ENCODE data around the gene AHNAK.

Gene AHNAK

DNA sequence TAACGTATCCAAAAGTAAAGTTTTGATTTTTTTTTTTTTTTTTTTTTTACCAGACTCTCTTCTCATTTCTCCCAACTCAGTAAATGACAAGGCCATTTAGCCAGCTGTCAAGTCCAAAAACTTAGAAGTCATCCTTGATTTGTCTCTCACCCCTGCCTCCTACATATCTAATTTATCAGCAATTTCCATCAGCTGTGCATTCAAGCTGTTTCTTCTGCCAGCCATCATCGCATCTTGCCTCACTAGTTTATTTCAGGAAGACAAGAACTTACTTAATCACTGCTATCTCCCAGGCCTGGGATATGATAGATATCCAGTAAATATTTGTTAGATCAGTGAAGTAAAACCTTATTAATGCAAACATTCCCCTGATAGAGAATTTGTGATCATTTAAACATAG, 80.2 kb downstream of the AHNAK start:
- no peak overlapping the region for H3K4me3 ChIP-seq (replicated peaks; ENCODE audit: low read depth, low read length)
- no peak for DNase-seq (ENCODE audit: low read depth)
- TF ChIP-seq, protein P1, sequence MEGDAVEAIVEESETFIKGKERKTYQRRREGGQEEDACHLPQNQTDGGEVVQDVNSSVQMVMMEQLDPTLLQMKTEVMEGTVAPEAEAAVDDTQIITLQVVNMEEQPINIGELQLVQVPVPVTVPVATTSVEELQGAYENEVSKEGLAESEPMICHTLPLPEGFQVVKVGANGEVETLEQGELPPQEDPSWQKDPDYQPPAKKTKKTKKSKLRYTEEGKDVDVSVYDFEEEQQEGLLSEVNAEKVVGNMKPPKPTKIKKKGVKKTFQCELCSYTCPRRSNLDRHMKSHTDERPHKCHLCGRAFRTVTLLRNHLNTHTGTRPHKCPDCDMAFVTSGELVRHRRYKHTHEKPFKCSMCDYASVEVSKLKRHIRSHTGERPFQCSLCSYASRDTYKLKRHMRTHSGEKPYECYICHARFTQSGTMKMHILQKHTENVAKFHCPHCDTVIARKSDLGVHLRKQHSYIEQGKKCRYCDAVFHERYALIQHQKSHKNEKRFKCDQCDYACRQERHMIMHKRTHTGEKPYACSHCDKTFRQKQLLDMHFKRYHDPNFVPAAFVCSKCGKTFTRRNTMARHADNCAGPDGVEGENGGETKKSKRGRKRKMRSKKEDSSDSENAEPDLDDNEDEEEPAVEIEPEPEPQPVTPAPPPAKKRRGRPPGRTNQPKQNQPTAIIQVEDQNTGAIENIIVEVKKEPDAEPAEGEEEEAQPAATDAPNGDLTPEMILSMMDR (IDR thresholded peaks at IDR 0.05; ENCODE audit: low read length, missing control alignments), result no peak

DNA sequence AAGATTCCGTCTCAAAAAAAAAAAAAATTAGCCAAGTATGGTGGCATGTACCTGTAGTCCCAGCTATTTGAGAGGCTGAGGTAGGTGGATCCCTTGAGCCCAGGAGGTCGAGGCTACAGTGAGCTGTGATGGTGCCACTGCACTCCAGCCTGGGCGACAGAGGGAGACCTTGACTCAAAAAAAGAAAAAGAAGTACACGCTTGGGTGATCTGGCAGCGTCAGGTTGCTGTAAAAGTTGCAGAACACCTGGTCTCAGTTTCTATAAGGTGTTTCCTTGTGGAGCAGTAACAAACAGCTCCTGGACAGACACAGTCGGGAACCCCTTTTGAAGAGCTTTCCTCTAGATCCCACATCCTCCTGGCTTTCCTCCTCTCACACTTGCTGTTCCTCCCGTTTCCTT, 82.0 kb downstream of the AHNAK start:
- TF ChIP-seq, protein P1 (IDR thresholded peaks at IDR 0.05; ENCODE audit: low read length, missing control alignments), result no peak
- H3K4me3 ChIP-seq (replicated peaks; ENCODE audit: low read depth, low read length), result no peak overlapping the region
- DNase-seq (ENCODE audit: low read depth), result no peak

DNA sequence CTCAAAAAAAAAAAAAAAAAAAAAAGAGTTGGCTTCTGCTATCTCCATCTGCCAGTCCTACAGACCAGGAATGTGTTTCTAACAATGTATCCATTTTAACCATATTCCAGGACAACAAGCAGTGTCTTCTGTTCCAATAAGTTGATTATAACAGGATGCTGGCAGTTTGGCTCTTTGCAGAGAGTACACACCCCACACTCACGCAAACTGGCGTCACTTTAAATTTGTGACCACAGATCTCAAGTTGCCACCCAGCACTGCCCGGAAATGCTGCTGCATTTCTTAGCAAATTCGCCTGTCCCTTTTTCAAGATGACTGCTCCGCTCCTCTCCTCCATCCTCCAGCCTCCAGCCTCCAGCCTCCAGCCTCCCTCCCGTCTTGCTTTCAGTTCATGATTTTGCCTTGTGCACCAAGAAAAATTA, 83.5 kb downstream of the AHNAK start:
- no peak overlapping the region for H3K4me3 ChIP-seq (replicated peaks; ENCODE audit: low read depth, low read length)
- no peak for DNase-seq (ENCODE audit: low read depth)
- TF ChIP-seq, protein P1 (IDR thresholded peaks at IDR 0.05; ENCODE audit: low read length, missing control alignments), result no peak

DNA sequence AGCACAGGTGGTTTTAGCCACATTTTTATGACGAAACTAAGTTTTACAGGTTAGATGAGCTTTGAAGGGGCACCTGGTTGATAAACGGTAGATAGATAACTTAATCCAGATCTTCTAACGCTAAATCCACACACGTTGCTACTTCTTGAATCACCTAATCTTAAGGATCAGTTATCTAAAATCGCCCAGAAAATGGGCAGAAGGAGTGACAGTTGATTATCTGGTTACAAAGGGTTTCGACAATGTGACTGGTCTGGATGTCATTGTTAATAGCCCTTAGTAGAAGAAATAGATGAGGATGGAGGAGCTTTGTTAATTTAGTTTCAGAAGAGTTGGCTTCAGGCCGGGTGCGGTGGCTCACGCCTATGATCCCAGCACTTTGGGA, 84.1 kb downstream of the AHNAK start:
- no peak overlapping the region for H3K4me3 ChIP-seq (replicated peaks; ENCODE audit: low read depth, low read length)
- TF ChIP-seq, protein P1 (IDR thresholded peaks at IDR 0.05; ENCODE audit: low read length, missing control alignments), result no peak
- no peak for DNase-seq (ENCODE audit: low read depth)

DNA sequence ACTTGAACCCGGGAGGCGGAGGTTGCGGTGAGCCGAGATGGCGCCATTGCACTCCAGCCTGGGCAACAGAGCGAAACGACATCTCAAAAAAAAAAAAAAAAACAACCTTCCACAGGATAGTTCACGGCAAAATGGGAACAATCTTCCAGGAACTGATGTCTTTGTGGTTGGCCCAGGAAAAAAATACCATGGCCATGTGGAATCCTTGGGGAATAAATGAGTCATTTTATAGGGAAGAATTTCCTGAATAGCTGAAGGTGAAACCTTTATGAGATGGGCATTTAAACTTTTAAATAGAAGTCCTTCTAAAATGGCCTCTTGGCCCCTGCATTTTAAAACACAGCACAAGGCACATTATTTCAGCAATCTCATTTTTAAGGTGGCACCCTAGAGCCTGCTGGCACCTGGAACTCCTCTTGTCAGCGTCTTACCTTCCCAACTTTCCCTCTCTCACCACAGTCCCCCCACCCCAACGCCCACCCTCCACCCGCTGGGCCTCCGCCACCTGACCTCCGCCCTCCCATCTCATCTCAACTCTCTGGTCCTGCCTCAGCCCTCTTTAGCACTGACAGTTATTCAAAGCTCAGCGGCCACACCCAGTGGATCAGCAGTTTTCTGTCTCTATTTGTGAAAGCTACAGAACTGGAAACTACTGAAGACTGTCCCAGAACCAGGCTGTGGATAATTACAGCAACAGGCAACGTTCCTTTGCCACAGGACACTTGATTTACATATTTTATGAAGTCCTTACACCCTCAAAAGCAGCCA, 84.7 kb downstream of the AHNAK start:
- TF ChIP-seq, protein P1 (IDR thresholded peaks at IDR 0.05; ENCODE audit: low read length, missing control alignments), result no peak
- no peak overlapping the region for H3K4me3 ChIP-seq (replicated peaks; ENCODE audit: low read depth, low read length)
- peak; percentile 61 for DNase-seq (ENCODE audit: low read depth)

DNA sequence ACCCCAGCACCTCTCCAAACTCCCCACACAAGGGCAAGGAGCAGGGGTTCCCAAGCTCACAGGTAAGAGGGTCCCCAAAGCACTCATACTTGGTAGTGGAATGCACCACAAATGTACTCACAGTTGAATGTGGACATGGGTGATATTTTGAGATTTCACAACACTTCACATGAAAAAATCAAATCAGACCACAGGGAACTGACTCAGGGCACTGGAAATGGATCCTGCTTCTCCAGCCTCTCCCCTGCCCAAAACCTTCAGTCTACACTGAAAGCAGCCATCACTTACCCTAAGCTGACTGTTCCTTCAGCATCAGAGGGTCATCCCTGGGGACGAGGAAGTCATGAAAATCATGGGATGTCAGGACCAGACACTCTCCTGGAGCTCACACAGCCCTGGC, 87.5 kb downstream of the AHNAK start:
- H3K4me3 ChIP-seq (replicated peaks; ENCODE audit: low read depth, low read length), result no peak overlapping the region
- TF ChIP-seq, protein P1 (IDR thresholded peaks at IDR 0.05; ENCODE audit: low read length, missing control alignments), result no peak
- no peak for DNase-seq (ENCODE audit: low read depth)
